Measurements from ENCODE around the gene UBE2N.
"Not testable (repeated sequence)": the region's sequence is repeated elsewhere in the genome, so short reads cannot be mapped to it uniquely, and the experiment has no call there.

The UBE2N gene

DNA sequence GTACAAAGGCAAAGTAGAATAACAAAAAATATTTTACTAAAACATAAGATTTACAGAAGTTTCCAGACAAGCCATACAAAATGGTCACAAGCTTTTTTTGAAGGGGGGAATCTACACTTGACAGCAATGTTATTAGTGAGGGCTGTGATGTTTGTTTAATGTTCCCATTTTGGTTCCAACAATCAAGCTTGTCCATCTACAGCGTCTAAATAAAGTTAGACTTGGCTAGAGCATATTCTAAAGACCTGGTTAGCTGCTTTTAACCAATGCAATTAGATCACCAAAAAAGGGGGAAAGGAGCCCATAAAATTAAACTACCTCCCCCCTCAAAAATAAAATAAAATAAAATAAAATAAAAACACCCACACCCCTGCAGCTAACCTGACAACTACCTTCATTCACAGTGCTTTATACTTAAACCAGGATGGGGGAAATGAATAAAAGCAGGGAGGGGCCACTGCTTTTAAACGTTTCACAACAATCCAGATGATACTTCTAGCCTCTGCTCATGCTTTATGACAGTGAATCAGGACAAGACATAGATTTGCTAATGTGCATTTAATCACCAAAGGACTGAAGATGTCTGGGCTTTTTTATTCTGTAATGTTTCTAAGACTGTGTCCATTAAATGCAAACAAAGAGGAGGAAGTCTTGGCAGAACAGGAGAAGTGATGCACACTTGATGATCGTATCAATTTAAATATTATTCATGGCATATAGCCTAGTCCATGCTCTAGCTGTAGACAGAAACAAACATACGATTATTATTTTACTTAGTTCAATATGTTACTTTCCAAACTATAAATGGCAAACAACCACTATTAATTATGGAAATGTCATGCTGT is 32.2 kb downstream of the UBE2N start:
- not testable (repeated sequence) for H3K4me3 ChIP-seq (ENCODE audit: extremely low read depth, insufficient read depth, low read length, poor library complexity, severe bottlenecking); H3K4me1 ChIP-seq (ENCODE audit: control insufficient read depth, insufficient read depth, low read length, poor library complexity, severe bottlenecking); H3K27ac ChIP-seq (ENCODE audit: low read depth, low read length, severe bottlenecking); H3K9me3 ChIP-seq (ENCODE audit: control insufficient read depth, low read length)
- H3K36me3 ChIP-seq (ENCODE audit: control insufficient read depth, insufficient read depth, low read length), result peaks cover 29% of the 10 kb centered on the region
- WGBS, 2 experiments (ENCODE audit: insufficient coverage in 2 of 2), result no CpG with 5 or more reads among the region's 4 CpGs

DNA sequence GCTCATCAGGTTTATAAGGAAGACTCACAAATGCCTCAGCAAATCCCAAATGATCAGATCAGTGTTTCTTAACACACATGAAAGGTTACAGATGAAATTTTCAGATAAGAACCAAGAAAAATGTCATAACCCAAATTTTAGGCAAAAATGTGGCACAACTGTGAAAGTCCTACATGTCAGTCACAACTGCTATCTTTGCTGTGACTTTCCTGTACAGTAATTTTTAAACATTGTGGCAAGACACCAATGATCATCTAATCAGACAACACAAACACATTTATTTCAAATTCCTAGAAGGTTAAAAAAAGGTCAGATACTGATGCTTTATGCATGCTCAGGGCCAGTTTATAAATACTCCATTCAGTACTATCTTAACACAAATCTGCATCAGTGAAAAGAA is 32.9 kb downstream of the UBE2N start:
- H3K36me3 ChIP-seq (ENCODE audit: control insufficient read depth, insufficient read depth, low read length), result peaks cover 29% of the 10 kb centered on the region
- no peak overlapping the region for H3K27ac ChIP-seq (ENCODE audit: low read depth, low read length, severe bottlenecking)
- H3K9me3 ChIP-seq (ENCODE audit: control insufficient read depth, low read length), result no peaks in the 10 kb centered on the region
- no peaks in the 10 kb centered on the region for H3K4me1 ChIP-seq (ENCODE audit: control insufficient read depth, insufficient read depth, low read length, poor library complexity, severe bottlenecking)
- no peak overlapping the region for H3K4me3 ChIP-seq (ENCODE audit: extremely low read depth, insufficient read depth, low read length, poor library complexity, severe bottlenecking)

DNA sequence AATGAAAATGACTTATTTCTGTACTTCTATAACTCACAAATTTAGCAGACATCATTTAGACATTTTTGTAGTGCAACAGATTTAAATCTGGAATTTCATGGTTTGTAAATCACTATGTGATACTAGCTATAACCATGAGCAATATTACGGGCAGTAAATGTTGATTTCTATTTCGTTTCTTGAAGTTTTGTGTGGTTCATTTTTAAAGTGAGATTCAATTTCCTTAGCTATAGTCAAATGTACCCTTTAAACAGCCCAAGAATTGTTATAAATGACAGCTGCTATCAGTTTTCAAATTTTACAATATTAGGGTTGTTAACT is 33.8 kb downstream of the UBE2N start:
- H3K9me3 ChIP-seq (ENCODE audit: control insufficient read depth, low read length), result no peaks in the 10 kb centered on the region
- peaks cover 38% of the 10 kb centered on the region for H3K36me3 ChIP-seq (ENCODE audit: control insufficient read depth, insufficient read depth, low read length)
- WGBS, 2 experiments (ENCODE audit: insufficient coverage in 2 of 2), result 100% methylated on average over 2 of the region's 2 CpGs; no CpG with 5 or more reads in 1 of the 2 experiments
- no peaks in the 10 kb centered on the region for H3K4me1 ChIP-seq (ENCODE audit: control insufficient read depth, insufficient read depth, low read length, poor library complexity, severe bottlenecking)
- no peak overlapping the region for H3K4me3 ChIP-seq (ENCODE audit: extremely low read depth, insufficient read depth, low read length, poor library complexity, severe bottlenecking)
- H3K27ac ChIP-seq (ENCODE audit: low read depth, low read length, severe bottlenecking), result no peak overlapping the region

DNA sequence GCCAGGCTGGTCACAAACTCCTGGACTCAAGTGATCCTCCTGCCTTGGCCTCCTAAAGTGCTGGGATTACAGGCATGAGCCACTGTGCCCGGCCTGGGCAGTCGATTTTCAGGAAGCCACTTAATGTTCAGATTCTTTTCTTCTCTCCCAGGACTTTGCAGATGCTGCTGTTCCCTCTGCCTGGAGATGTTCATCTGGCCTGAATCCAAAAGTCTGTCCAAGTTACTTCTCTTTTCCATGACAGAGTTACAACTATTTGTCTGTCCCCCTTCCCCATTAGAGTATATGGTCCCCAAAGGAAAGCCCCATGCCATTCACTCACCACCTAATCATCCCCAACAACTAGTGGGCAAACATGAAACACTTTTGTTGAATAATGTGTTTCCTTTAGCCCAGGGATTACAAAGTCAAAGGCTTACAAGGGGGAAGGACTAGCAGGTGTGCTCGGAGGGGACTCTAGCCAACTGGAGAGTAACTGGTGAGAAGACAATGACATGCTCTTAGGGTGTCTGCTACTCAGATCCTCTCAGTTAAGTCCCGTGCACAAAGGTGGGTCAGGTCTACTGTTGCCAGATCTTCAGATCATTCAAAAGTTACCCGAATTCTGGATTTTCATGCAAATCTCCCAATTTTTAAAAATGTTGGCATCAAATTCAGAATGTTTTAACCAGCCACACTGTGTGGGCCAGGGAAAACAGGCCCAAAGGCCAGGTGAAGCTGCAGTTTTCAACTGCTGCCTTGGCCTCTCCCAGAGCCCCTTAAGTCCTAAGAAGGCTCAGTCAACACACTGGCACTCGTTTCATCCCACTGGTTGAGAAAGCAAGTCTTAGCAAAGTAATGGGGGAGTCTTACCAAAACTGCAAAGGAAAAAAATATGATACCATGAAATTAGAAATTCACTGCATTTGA is 34.4 kb downstream of the UBE2N start:
- H3K9me3 ChIP-seq (ENCODE audit: control insufficient read depth, low read length), result no peaks in the 10 kb centered on the region
- peaks cover 44% of the 10 kb centered on the region for H3K36me3 ChIP-seq (ENCODE audit: control insufficient read depth, insufficient read depth, low read length)
- WGBS, 2 experiments (ENCODE audit: insufficient coverage in 2 of 2), result 90 to 96% methylated on average over 5 of the region's 6 CpGs
- no peak overlapping the region for H3K4me3 ChIP-seq (ENCODE audit: extremely low read depth, insufficient read depth, low read length, poor library complexity, severe bottlenecking)
- H3K27ac ChIP-seq (ENCODE audit: low read depth, low read length, severe bottlenecking), result peak overlapping the region; percentile 18
- H3K4me1 ChIP-seq (ENCODE audit: control insufficient read depth, insufficient read depth, low read length, poor library complexity, severe bottlenecking), result no peaks in the 10 kb centered on the region

DNA sequence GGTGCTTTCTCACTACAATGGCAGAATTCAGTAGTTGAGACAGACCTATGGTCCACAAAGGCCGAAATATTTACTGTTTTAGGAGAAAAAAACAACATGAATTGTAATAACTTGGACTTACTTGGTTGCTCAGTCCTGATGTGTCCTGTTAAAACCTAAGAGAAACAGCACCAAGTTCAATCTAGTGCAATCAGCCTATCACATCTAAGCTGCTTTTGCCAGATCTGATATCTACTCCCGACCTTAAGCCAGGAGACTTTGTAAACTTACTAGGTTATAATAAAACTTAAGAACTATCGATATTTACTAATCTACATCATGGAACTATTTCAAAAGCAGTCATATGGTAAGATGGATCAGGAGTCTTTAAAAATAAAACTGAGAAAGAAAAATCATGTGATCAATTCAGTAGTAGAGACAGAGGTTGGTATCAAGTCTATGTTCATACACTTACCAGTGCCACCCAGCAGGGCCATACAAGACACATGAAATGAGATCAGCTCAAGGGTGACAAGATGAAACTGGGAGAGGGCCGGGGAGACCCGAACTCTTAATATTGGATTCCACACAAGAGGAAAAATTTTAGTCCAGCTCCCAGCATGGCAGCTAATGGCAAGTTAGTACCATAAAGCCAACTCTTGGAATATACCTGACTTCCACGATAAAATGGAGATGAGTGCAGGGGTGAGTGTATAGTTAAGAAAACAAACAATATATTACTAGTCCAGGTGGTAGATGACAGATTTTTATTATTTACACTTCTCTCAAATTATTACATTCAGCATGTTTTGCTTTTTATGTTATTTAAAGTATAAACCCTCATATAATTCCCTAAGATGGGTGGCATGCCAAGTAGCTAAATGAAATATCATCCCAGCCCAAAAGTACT is 36.5 kb downstream of the UBE2N start:
- H3K4me1 ChIP-seq (ENCODE audit: control insufficient read depth, insufficient read depth, low read length, poor library complexity, severe bottlenecking), result no peaks in the 10 kb centered on the region
- no peak overlapping the region for H3K27ac ChIP-seq (ENCODE audit: low read depth, low read length, severe bottlenecking)
- no peaks in the 10 kb centered on the region for H3K9me3 ChIP-seq (ENCODE audit: control insufficient read depth, low read length)
- WGBS, 2 experiments (ENCODE audit: insufficient coverage in 2 of 2), result 100% methylated on average over 2 of the region's 6 CpGs; no CpG with 5 or more reads in 1 of the 2 experiments
- H3K36me3 ChIP-seq (ENCODE audit: control insufficient read depth, insufficient read depth, low read length), result peaks cover 38% of the 10 kb centered on the region
- H3K4me3 ChIP-seq (ENCODE audit: extremely low read depth, insufficient read depth, low read length, poor library complexity, severe bottlenecking), result no peak overlapping the region

DNA sequence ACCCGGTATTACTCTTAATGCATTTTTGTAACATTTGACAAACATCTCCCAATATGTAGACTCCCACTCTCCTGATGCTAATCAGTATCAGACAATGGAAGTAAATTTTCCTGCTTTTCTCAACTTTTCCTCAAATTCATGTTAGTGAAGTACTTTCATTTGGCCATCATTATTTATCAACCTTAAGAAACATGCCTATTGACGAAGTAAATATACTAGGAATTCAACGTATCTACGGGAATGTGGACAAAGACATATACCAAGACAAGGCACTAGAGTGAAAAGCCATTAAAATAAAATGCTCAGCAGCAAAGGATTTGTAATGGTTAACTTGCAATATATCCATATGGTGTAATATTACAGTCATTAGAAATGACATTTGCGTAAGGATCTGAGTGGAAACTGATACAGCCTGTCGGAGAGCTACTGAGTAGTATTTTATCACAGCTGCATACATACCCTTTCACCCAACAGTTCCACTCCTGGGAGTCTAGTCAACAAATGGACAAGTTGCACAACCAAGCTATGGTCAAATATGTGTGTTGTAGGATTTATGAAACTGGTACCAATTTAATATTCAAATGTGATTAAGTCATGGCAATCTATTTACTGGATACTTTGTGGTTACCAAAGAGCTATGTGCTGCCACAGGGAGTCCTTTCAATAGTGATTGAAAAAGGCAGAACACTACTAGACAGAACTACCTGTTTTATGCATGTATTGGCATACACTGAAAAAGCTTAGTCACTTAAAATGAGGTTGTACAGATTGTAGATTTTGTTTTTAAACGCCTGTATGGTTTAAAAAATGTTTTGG is 37.6 kb downstream of the UBE2N start:
- Histone ChIP-seq H3K27ac (ENCODE audit: low read depth, low read length, severe bottlenecking) (no peak overlapping the region), H3K4me1 (ENCODE audit: control insufficient read depth, insufficient read depth, low read length, poor library complexity, severe bottlenecking) (no peaks in the 10 kb centered on the region), H3K4me3 (ENCODE audit: extremely low read depth, insufficient read depth, low read length, poor library complexity, severe bottlenecking) (no peak overlapping the region), H3K36me3 (ENCODE audit: control insufficient read depth, insufficient read depth, low read length) (peaks cover 33% of the 10 kb centered on the region), H3K9me3 (ENCODE audit: control insufficient read depth, low read length) (no peaks in the 10 kb centered on the region)
- WGBS, 2 experiments (ENCODE audit: insufficient coverage in 2 of 2), result 100% methylated on average over 1 to 4 of the region's 7 CpGs

DNA sequence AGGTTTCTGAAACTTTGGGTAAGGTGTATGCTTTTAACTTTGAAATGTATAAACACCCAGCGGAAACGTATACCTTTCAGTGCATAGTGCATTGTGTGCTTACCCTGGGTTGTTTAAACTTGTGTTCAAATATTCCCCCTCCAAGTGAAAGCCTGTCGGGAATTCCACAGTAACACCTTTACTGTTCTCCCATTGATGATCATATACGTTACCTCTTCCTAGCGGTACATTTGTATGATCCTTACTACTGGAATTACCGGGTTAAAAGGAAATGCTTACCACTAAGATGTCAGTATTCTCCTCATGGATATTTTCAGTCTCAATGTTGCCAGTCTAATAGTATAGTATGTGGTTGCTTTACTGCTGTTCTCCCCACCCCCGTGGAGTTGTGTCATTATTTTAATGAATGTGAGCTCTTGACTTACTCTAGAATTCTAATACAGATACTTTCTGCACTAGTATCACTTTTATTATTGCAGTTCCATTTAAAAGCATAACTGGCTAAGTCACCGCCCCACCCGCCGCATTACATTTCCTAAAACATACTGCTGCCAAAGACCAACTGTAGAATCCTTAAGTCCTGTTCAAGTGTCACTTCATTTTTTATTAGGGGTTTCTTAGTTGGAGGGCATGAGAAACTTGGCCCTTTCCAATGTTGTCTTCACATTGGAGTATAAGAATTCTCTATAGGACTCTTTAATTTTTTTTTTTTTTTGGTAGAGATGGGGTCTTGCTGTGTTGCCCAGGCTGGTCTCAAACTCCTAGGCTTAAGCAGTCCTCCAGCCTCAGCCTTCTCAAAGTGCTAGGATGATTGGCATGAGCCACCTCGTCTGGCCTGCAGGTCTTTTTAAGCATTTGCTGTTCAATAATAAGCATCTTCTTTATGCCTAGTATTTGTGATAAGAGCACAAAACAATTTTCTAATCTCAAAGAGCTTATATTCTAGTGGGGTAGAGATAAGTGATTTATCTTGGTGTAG is 39.1 kb downstream of the UBE2N start:
- peaks cover 43% of the 10 kb centered on the region for H3K36me3 ChIP-seq (ENCODE audit: control insufficient read depth, insufficient read depth, low read length)
- WGBS, 2 experiments (ENCODE audit: insufficient coverage in 2 of 2), result 95 to 100% methylated on average over 5 to 6 of the region's 11 CpGs
- H3K27ac ChIP-seq (ENCODE audit: low read depth, low read length, severe bottlenecking), result no peak overlapping the region
- no peak overlapping the region for H3K4me3 ChIP-seq (ENCODE audit: extremely low read depth, insufficient read depth, low read length, poor library complexity, severe bottlenecking)
- H3K9me3 ChIP-seq (ENCODE audit: control insufficient read depth, low read length), result no peaks in the 10 kb centered on the region
- no peaks in the 10 kb centered on the region for H3K4me1 ChIP-seq (ENCODE audit: control insufficient read depth, insufficient read depth, low read length, poor library complexity, severe bottlenecking)

DNA sequence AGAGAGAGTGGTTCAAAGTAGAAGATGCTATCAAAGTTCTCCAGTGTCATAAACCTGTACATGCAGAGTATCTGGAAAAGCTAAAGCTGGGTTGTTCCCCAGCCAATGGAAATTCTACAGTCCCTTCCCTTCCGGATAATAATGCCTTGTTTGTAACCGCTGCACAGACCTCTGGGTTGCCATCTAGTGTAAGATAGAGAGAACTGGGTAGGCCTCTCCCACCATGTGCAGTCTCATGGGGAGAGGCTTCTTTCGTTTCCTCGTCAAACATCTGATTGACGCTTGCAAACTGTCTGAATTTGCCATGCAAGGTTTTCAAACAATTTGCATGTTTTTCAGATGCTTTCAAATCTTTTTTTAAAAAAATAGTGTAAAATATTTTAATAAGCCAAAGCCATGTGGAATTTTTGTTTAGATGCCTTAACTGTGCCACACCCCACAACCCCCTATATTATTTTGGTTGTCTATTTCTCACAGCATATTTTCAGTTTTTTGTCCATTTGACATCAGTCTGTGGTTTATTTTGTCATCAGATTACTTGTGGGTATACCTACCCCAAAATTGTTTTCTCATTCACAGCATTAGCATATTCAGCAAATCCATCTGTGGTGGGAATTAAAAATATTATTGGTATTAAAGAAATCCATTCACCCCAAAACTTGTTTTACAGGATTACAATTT is 42.4 kb downstream of the UBE2N start:
- H3K4me3 ChIP-seq (ENCODE audit: extremely low read depth, insufficient read depth, low read length, poor library complexity, severe bottlenecking); H3K4me1 ChIP-seq (ENCODE audit: control insufficient read depth, insufficient read depth, low read length, poor library complexity, severe bottlenecking); H3K9me3 ChIP-seq (ENCODE audit: control insufficient read depth, low read length); H3K27ac ChIP-seq (ENCODE audit: low read depth, low read length, severe bottlenecking): not testable (repeated sequence)
- peaks cover 63% of the 10 kb centered on the region for H3K36me3 ChIP-seq (ENCODE audit: control insufficient read depth, insufficient read depth, low read length)
- WGBS, 2 experiments (ENCODE audit: insufficient coverage in 2 of 2), result no CpG with 5 or more reads among the region's 5 CpGs

DNA sequence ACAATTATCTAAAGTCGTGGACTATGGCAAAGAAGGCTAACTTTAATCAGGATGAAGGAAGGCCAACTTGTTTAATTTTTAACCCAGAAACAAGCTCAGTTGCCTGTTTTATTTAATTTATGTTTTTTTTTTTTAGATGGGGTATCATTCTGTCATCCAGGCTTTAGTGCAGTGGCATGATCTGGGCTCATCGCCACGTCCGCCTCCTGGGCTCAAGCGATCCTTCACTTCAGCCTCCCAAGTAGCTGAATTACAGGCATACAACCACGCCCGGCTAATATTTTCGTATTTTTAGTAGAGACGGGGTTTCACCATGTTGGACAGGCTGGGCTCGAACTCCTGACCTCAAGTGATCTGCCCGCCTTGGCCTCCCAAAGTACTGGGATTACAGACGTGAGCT is 44.3 kb downstream of the UBE2N start:
- no peaks in the 10 kb centered on the region for H3K9me3 ChIP-seq (ENCODE audit: control insufficient read depth, low read length)
- H3K36me3 ChIP-seq (ENCODE audit: control insufficient read depth, insufficient read depth, low read length), result peaks cover 55% of the 10 kb centered on the region
- no peak overlapping the region for H3K4me3 ChIP-seq (ENCODE audit: extremely low read depth, insufficient read depth, low read length, poor library complexity, severe bottlenecking)
- no peaks in the 10 kb centered on the region for H3K4me1 ChIP-seq (ENCODE audit: control insufficient read depth, insufficient read depth, low read length, poor library complexity, severe bottlenecking)
- H3K27ac ChIP-seq (ENCODE audit: low read depth, low read length, severe bottlenecking), result no peak overlapping the region
- 80 to 94% methylated on average over 11 to 12 of the region's 12 CpGs for whole genome bisulfite sequencing, 2 experiments (ENCODE audit: insufficient coverage in 2 of 2)
